ENCODE data around the gene MYH11. TPM values are rescaled to one million over a fixed set of nuclear protein-coding genes. Genes with fewer than 3 reads are reported as not detected.

The MYH11 gene
- total and polyA plus RNA-seq, 2 experiments from 2014 or later: 1.6 to 5.9 TPM

DNA sequence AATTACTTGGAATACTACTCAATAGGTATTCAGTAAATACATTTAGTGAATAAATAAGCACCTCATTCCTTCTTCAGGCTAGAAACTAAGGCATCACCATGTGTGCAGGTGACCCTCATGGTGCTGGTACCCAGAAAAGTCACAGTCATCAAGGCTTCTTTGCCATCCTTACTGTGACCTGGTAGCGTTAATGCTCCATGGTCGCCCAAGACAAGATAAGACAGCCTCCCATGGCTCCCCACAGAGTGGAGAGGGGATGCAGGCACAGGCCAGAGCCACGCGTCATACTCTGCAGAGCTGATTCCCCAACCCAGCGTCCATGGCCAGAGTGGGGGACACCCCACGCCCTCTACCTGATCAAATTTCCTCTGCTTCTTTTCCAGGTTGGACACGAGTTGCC, 133.0 kb downstream of the MYH11 start (continued):
- TF ChIP-seq REST (IDR thresholded peaks at IDR 0.05; ENCODE audit: unreplicated experiment): no peak
- no peak for TF ChIP-seq EZH2phosphoT487 (IDR thresholded peaks at IDR 0.05; ENCODE audit: unreplicated experiment)
- TF ChIP-seq, protein P1, sequence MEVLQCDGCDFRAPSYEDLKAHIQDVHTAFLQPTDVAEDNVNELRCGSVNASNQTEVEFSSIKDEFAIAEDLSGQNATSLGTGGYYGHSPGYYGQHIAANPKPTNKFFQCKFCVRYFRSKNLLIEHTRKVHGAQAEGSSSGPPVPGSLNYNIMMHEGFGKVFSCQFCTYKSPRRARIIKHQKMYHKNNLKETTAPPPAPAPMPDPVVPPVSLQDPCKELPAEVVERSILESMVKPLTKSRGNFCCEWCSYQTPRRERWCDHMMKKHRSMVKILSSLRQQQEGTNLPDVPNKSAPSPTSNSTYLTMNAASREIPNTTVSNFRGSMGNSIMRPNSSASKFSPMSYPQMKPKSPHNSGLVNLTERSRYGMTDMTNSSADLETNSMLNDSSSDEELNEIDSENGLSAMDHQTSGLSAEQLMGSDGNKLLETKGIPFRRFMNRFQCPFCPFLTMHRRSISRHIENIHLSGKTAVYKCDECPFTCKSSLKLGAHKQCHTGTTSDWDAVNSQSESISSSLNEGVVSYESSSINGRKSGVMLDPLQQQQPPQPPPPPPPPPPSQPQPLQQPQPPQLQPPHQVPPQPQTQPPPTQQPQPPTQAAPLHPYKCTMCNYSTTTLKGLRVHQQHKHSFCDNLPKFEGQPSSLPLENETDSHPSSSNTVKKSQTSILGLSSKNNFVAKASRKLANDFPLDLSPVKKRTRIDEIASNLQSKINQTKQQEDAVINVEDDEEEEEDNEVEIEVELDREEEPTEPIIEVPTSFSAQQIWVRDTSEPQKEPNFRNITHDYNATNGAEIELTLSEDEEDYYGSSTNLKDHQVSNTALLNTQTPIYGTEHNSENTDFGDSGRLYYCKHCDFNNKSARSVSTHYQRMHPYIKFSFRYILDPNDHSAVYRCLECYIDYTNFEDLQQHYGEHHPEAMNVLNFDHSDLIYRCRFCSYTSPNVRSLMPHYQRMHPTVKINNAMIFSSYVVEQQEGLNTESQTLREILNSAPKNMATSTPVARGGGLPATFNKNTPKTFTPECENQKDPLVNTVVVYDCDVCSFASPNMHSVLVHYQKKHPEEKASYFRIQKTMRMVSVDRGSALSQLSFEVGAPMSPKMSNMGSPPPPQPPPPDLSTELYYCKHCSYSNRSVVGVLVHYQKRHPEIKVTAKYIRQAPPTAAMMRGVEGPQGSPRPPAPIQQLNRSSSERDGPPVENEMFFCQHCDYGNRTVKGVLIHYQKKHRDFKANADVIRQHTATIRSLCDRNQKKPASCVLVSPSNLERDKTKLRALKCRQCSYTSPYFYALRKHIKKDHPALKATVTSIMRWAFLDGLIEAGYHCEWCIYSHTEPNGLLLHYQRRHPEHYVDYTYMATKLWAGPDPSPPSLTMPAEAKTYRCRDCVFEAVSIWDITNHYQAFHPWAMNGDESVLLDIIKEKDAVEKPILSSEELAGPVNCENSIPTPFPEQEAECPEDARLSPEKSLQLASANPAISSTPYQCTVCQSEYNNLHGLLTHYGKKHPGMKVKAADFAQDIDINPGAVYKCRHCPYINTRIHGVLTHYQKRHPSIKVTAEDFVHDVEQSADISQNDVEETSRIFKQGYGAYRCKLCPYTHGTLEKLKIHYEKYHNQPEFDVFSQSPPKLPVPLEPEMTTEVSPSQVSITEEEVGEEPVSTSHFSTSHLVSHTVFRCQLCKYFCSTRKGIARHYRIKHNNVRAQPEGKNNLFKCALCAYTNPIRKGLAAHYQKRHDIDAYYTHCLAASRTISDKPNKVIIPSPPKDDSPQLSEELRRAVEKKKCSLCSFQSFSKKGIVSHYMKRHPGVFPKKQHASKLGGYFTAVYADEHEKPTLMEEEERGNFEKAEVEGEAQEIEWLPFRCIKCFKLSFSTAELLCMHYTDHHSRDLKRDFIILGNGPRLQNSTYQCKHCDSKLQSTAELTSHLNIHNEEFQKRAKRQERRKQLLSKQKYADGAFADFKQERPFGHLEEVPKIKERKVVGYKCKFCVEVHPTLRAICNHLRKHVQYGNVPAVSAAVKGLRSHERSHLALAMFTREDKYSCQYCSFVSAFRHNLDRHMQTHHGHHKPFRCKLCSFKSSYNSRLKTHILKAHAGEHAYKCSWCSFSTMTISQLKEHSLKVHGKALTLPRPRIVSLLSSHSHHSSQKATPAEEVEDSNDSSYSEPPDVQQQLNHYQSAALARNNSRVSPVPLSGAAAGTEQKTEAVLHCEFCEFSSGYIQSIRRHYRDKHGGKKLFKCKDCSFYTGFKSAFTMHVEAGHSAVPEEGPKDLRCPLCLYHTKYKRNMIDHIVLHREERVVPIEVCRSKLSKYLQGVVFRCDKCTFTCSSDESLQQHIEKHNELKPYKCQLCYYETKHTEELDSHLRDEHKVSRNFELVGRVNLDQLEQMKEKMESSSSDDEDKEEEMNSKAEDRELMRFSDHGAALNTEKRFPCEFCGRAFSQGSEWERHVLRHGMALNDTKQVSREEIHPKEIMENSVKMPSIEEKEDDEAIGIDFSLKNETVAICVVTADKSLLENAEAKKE (CRISPR knock-in tag; IDR thresholded peaks at IDR 0.05): no peak
- TF ChIP-seq NANOG (IDR thresholded peaks at IDR 0.05; ENCODE audit: borderline replicate concordance): no peak

- Histone ChIP-seq H3K36me3 (ENCODE audit: insufficient read depth) (no peaks in the 10 kb centered on the region), H2AFZ (no peak overlapping the region), H3K4me1 (ENCODE audit: insufficient read depth) (no peaks in the 10 kb centered on the region), H3F3A (replicated peaks; ENCODE audit: low read depth) (no peaks in the 10 kb centered on the region), H4K20me1 (replicated peaks; ENCODE audit: insufficient read depth) (no peaks in the 10 kb centered on the region), H3K27me3 (ENCODE audit: insufficient read depth) (no peaks in the 10 kb centered on the region), H3K4me3 (no peak overlapping the region), H3K4me2 (no peak overlapping the region), H3K79me2 (replicated peaks; ENCODE audit: insufficient read depth) (no peaks in the 10 kb centered on the region), H3K9me2 (ENCODE audit: insufficient read depth) (no peaks in the 10 kb centered on the region), H3K27ac (ENCODE audit: low read depth) (no peak overlapping the region)
- Mint-ChIP-seq H3K4me1 (no peaks in the 10 kb centered on the region), H3K36me3 (ENCODE audit: low read depth) (peaks cover 11% of the 10 kb centered on the region; the same call in 2 of the 3 replicates), H3K27me3 (ENCODE audit: insufficient read depth, low read depth, poor library complexity) (no peaks in the 10 kb centered on the region), H3K27ac (no peak overlapping the region), H3K4me3 (no peak overlapping the region), H3K9me3 (no peaks in the 10 kb centered on the region)
- ATAC-seq (no peak), DNase-seq (ENCODE audit: low spot score) (no peak)
- TF ChIP-seq, protein P1 (CRISPR knock-in tag; IDR thresholded peaks at IDR 0.05): no peak
- TF ChIP-seq STAT1 (IDR thresholded peaks at IDR 0.05; ENCODE audit: unreplicated experiment) (no peak), JUNB (IDR thresholded peaks at IDR 0.05; ENCODE audit: unreplicated experiment) (no peak), EZH2phosphoT487 (IDR thresholded peaks at IDR 0.05; ENCODE audit: unreplicated experiment) (no peak)
These were observed 135.8 kb downstream of the MYH11 start for GRCh38 chr16:15721018-15721417.
